Measurements from ENCODE around the gene NRCAM. TPM values are rescaled to one million over a fixed set of nuclear protein-coding genes. Genes with fewer than 3 reads are reported as not detected.

Gene NRCAM
- polyA plus RNA-seq, 2 of the 4 experiments (the other 2 are of a cell fraction), result 129 to 210 TPM

DNA sequence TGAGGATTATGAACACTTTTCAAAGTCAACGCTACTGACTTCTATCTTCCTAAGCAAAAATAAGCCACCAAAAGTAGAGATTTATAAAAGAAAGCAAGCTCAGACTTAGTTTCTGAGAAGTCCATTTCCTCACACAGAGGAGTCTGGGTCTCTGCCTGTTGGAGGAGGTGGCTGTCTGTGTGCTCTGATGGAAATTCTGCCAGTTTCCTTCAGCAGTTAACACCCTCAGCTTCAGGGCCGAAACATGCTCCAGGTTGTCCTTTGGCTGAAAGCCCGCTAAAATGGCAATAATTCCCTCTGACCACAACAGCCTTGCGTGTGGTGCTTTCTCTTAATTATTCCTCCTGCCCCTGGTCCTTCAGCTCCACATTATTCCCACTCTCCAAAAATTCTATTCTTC is 198.3 kb downstream of the NRCAM start:
- POLR2A ChIA-PET, result no interaction called here
- ATAC-seq (peak in 1 of 2 experiments; percentile 25; a peak in 1 of 6 replicates), DNase-seq (ENCODE audit: low read depth in 1 of 2, low spot score in 1 of 2) (no peak), FAIRE-seq (no peak)
- Histone ChIP-seq H3K4me2 (0 out of 3 replicates have a peak overlapping the region, but pooled peaks have one; percentile 1), H3K4me3 (no peak overlapping the region), H3K4me1 (peaks cover 40% of the 10 kb centered on the region), H3K27ac (peak overlapping the region; percentile 37 to 62; a peak in 5 of 6 replicates), H3K9me3 (no peaks in the 10 kb centered on the region)
- CTCF ChIA-PET, result no interaction called here
- TF ChIP-seq JUNB (IDR thresholded peaks at IDR 0.05) (no peak), ELK1 (IDR thresholded peaks at IDR 0.05; ENCODE audit: low read depth, low read length) (no peak), MAFK (IDR thresholded peaks at IDR 0.05; ENCODE audit: partially characterized antibody) (no peak), ZC3H11A (IDR thresholded peaks at IDR 0.05) (no peak), HOXB5 (CRISPR knock-in tag; IDR thresholded peaks at IDR 0.05) (no peak), RARB (CRISPR knock-in tag; IDR thresholded peaks at IDR 0.05) (no peak), USF2 (IDR thresholded peaks at IDR 0.05) (no peak), SREBF2 (IDR thresholded peaks at IDR 0.05) (no peak), EHMT2 (IDR thresholded peaks at IDR 0.05; ENCODE audit: low read depth) (no peak), POLR2A (IDR thresholded peaks at IDR 0.05; ENCODE audit: low read length) (no peak), POLR2AphosphoS2 (conservative IDR thresholded peaks at IDR 0.05; ENCODE audit: low read length) (no peak), NR3C1 (IDR thresholded peaks at IDR 0.05) (no peak), KDM5A (IDR thresholded peaks at IDR 0.05) (no peak), NPAS2 (CRISPR knock-in tag; IDR thresholded peaks at IDR 0.05; ENCODE audit: borderline replicate concordance) (no peak), FOSL2 (IDR thresholded peaks at IDR 0.05) (no peak), FOSL2 (CRISPR knock-in tag; IDR thresholded peaks at IDR 0.05) (no peak)
- TF ChIP-seq, protein P1, sequence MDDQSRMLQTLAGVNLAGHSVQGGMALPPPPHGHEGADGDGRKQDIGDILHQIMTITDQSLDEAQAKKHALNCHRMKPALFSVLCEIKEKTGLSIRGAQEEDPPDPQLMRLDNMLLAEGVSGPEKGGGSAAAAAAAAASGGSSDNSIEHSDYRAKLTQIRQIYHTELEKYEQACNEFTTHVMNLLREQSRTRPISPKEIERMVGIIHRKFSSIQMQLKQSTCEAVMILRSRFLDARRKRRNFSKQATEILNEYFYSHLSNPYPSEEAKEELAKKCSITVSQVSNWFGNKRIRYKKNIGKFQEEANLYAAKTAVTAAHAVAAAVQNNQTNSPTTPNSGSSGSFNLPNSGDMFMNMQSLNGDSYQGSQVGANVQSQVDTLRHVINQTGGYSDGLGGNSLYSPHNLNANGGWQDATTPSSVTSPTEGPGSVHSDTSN (IDR thresholded peaks at IDR 0.05), result no peak
- TF ChIP-seq, protein P2, sequence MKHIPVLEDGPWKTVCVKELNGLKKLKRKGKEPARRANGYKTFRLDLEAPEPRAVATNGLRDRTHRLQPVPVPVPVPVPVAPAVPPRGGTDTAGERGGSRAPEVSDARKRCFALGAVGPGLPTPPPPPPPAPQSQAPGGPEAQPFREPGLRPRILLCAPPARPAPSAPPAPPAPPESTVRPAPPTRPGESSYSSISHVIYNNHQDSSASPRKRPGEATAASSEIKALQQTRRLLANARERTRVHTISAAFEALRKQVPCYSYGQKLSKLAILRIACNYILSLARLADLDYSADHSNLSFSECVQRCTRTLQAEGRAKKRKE (CRISPR knock-in tag; IDR thresholded peaks at IDR 0.05; ENCODE audit: low read depth), result no peak
- 86% methylated on average over 4 of the region's 4 CpGs for WGBS (ENCODE audit: missing lambda C conversion rate)

DNA sequence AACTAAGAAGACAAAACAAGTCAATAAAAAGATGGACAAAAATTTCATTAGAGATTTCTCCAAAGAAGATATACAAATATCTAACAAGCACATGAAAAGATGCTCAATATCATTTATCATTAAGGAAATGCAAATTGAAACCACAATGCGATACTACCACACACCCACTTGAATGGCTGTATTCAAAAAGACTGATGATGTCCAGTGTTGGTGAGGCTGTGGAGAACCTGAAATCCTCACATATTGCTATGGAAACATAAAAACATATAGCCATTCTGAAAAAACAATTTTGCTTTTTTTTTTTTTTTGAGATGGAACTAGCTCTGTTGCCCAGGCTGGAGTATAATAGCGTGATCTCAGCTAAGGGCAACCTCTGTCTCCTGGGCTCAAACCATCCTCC is 202.0 kb downstream of the NRCAM start:
- FAIRE-seq (no peak), ATAC-seq (peak in 1 of 2 experiments; percentile 51; a peak in 3 of 6 replicates), DNase-seq (ENCODE audit: low read depth in 1 of 2, low spot score in 1 of 2) (no peak)
- WGBS (ENCODE audit: missing lambda C conversion rate), result 96% methylated on average over 2 of the region's 2 CpGs
- ChIA-PET POLR2A (no interaction called here), CTCF (interaction anchor here (0.9 to 3.1 kb wide), 2 partner anchors 8 to 12 kb away, joined by 3 to 11 read pairs; no protein-coding TSS in a partner anchor)
- Histone ChIP-seq H3K9me3 (no peaks in the 10 kb centered on the region), H3K4me2 (peak overlapping the region; percentile 51), H3K4me3 (no peak overlapping the region), H3K4me1 (peaks cover 77% of the 10 kb centered on the region), H3K27ac (peak overlapping the region; percentile 60 to 97)
- TF ChIP-seq ZSCAN20 (CRISPR knock-in tag; IDR thresholded peaks at IDR 0.05) (no peak), MAZ (IDR thresholded peaks at IDR 0.05; ENCODE audit: borderline replicate concordance, low read depth, low read length) (no peak), RAD21 (conservative IDR thresholded peaks at IDR 0.05 in 1 of 2, IDR thresholded peaks at IDR 0.05 in 1 of 2) (no peak), ZNF302 (CRISPR knock-in tag; IDR thresholded peaks at IDR 0.05) (no peak), KDM1A (IDR thresholded peaks at IDR 0.05; ENCODE audit: low read depth) (no peak), JUNB (IDR thresholded peaks at IDR 0.05) (no peak), POLR2A (IDR thresholded peaks at IDR 0.05; ENCODE audit: low read length) (no peak), RARB (CRISPR knock-in tag; IDR thresholded peaks at IDR 0.05) (no peak), CTCF (IDR thresholded peaks at IDR 0.05) (no peak), USF2 (IDR thresholded peaks at IDR 0.05) (no peak)
- TF ChIP-seq, protein P1 (IDR thresholded peaks at IDR 0.05), result no peak
- TF ChIP-seq, protein P3, sequence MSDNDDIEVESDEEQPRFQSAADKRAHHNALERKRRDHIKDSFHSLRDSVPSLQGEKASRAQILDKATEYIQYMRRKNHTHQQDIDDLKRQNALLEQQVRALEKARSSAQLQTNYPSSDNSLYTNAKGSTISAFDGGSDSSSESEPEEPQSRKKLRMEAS (IDR thresholded peaks at IDR 0.05), result no peak
- TF ChIP-seq, protein P4, sequence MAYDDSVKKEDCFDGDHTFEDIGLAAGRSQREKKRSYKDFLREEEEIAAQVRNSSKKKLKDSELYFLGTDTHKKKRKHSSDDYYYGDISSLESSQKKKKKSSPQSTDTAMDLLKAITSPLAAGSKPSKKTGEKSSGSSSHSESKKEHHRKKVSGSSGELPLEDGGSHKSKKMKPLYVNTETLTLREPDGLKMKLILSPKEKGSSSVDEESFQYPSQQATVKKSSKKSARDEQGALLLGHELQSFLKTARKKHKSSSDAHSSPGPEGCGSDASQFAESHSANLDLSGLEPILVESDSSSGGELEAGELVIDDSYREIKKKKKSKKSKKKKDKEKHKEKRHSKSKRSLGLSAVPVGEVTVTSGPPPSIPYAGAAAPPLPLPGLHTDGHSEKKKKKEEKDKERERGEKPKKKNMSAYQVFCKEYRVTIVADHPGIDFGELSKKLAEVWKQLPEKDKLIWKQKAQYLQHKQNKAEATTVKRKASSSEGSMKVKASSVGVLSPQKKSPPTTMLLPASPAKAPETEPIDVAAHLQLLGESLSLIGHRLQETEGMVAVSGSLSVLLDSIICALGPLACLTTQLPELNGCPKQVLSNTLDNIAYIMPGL (CRISPR knock-in tag; IDR thresholded peaks at IDR 0.05; ENCODE audit: borderline replicate concordance), result no peak
- TF ChIP-seq, protein P2 (CRISPR knock-in tag; IDR thresholded peaks at IDR 0.05; ENCODE audit: low read depth), result no peak
